GM21529 (cell line): ENCODE results near the gene PFDN6.
"Not testable (repeated sequence)": the region's sequence is repeated elsewhere in the genome, so short reads cannot be mapped to it uniquely, and the experiment has no call there.

Experiments
- ATAC-seq: cut with Tn5 transposase; IDR thresholded peaks from one replicate; pipeline ENCODE4 v1.9.1; 2021; ENCODE audit not compliant: unreplicated experiment

PFDN6 gene

DNA sequence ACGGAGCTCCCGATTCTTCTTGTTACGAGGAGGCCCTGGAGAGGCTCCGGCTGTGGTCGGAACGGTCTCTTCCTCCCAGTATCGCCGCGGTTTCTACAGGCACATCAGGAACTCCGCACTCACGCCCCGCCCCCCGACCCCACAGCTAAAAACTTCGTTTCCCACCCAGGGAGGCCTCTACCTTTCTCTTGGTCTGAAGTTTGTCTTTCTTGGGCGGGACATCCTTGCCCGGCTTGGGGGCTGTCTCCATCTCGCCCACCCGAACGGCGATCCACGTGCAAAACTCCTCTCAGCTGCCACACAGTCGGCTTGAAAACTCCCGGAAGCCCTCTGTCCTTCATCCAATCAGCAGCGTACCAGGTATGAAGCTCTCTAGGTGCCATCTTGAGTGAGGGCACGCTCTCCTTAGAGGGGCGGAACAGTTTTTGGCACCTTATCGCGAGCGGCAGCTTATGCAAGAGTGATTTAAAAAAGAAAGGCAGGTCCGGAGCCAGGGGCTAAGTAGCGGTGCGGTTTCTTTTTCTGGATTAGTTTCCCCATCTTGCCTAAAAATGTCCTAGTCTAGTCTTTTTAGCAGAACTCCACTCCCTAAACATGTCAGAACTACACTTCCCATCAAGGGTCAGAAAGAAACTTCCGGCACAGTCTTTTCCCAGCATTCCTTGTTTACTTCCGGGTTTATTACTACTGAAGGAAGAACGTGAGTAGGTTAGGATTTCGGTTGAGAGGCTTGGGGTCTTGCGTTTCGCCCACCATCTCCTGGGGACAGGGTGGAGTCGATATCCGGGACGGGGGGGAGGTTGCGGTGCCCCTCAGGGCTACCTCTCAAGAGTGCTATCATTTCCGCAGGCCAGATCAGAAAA lies at the start of gene PFDN6, which contains the start of gene WDR46:
Gene PFDN6, plus strand, starts transcription at position 681 of the 863 bp plus-strand sequence. CDS start 256 bp downstream, outside the sequence.
Gene WDR46, minus strand, starts transcription at position 319 of the 863 bp plus-strand sequence. Its CDS starts 69 bp downstream, at position 250.
- peak; percentile 84 for ATAC-seq

DNA sequence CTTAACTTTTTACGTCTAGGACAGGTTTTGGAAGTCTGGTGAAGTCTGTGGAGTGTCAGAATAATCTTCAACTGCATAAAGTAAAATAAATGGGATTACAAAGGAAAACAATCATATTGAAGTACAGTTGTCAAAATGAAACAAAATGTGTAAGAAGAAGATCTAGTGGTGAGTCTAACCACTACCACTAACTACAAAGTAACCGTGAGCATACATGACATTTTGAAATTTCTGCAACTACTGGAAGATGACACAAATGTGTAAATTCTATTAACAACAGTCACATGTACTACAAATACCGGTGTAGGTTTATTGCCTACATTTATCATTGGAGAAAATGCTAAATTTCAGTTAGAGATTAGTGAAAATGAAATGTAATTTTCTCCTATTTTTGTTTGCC lies 47.4 kb upstream of the PFDN6 start:
- no peak for ATAC-seq

DNA sequence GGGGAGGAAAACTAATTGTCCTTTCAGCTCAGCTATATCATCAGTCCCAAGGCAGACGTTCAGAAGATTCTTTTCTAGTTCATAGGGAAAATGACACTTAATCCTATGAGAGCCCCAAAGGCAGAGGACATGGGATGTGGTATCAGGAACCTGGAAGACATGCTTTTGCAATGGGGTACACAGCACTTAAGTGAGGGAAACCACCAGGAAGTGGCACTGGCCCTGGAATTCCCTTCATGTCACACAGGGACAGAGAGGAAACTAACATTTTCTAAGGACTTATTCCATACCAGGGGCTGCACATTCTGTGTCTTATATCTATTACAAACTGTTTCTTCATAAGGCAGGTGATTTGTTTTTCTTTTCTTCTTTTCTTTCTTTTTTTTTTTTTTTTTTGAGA lies 45.9 kb upstream of the PFDN6 start:
- ATAC-seq: no peak

DNA sequence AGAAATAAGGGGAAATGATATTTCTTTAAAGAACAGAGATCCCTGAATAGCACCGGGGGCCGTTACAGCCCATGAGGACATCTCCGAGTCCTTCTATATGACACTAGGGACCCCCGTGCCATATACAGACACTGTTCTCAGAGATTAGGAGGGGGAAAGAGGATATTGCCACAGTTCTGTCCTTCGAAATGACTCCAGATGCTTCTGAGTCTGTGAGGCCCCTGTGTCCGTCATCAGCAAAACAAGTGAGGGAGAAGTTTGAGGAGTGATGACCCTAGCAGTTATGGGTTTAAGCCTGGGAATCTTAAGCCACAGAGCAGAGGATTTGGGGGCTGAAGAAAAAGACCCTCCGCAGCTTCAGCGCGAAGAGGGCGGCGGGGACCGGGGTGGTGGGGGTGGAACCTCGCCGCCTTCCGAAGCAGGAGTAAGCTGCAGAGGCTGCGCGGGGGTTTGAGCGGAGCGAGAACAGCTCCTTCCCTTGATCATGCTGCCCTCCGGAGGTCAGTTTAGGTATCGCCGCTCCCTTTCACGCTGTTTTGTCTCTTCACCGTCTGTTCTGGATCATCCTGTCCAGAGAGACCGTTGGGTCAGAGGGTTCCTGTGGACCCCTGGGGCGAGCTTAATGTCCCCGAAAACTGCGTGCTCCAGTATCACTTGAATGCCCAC lies 41.3 kb upstream of the PFDN6 start:
- peak; percentile 43 for ATAC-seq

DNA sequence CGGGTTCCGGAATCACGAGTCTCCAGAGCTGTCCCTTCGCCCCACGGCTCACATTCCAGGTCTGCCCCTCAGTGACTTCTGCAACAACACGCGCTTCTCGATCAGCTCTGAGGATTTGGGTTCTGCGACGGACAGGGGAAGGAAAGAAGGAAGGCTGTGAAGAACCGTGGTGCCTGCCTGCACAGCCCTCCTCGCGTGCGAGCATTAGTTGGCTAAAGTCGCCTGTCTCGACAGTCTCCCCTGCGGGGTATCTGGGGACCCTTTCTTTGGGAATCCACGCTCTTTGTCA lies 40.8 kb upstream of the PFDN6 start:
- ATAC-seq: peak; percentile 2

DNA sequence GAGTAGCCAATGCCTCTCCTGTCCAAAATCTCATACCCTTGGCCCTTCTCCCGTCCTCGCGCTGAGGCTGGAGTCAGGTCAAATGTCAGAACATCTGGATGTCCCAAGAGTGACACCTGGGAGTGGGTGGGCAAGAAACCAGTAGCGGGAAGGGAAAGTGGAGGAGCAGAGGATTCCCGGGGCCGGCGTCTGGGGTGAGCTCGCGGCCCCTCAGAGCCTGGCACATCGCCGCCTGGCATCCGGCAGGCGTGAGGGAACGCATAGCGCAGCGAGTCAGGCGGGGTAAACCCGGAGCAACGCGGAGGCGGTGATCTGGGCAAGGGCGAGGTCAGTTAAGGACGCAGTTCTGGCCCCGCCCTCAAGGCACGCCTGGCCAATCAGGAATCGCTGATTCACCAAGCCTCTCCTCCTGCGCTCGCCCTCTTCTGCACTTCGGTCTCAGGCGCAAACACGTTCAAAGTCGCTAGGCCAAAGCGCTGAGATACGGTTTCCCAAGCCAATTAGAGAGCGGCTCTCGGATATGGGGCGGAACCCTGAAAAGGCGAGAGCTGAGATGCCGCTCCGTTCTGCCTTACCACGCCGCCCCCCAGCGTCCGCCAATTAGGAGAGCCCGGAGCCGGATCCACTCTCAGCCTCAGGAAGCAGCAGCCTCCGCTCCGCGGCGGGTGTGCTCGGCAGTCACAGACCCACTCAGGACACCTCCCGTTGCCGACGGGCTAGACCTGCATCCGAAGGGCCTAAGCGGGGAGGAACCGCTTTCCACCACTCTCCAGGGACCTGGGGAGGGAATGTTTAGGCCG lies 40.3 kb upstream of the PFDN6 start:
- peak; percentile 89 for ATAC-seq

DNA sequence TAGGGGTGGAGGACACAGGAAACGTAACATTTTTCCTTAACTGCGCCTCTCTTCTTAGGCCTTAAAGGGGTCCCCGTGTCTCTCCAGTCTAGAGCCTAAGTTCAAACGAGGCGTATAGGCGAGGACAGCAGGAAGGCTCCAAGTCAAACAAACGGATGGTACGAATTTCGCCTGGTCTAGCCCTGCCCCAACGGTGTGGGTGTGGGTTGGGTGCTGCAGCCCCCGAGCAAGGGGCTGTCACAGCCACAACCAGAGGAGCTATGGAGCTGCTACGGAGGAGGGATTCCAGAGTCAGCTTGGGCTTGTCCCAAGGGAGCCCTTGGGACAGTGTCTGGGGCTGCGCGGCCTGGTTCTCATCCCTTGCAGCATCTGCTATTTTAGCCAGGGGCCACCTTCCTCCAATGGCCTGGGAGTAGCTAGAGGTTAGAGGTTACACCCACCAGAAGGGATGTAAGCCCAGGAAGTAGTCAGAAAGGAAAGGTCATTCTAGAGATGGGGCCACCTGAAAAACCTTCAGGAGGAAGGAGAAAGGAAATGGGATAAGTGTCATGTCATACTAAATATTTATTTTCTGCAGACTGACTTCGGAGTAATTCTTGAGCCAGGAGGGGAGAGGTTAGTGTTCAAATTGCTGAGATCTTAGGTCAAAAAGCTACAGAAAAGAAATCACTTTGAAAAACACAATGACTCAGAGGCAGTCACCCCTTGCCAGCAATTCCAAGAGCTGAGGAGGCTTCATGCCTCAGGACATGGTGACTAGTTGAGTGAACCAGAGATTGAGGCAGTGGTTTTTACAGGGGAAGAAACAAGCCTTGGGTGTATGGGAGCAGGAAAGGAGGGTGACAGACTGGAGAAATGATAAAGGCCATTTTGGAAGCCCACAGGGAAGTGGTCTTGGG lies 39.4 kb upstream of the PFDN6 start:
- ATAC-seq: no peak

DNA sequence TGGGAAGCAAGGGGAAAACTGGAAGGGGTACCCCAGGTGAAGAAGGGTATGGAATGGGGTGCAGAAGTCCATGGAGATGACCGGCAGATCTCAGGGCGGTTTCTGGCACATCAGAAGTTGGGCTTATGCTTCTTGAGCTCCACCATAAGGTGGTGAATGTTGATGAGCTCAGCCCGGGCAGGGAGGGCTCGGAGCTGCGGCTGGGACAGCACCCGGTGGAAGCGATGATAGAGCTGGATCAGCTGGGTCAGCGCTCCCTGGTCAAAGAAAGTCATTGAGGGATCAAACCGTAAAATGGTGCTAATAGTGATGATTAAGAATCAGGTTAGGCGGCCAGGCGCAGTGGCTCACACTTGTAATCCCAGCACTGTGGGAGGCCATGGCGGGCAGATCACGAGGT lies 38.7 kb upstream of the PFDN6 start:
- ATAC-seq: no peak

DNA sequence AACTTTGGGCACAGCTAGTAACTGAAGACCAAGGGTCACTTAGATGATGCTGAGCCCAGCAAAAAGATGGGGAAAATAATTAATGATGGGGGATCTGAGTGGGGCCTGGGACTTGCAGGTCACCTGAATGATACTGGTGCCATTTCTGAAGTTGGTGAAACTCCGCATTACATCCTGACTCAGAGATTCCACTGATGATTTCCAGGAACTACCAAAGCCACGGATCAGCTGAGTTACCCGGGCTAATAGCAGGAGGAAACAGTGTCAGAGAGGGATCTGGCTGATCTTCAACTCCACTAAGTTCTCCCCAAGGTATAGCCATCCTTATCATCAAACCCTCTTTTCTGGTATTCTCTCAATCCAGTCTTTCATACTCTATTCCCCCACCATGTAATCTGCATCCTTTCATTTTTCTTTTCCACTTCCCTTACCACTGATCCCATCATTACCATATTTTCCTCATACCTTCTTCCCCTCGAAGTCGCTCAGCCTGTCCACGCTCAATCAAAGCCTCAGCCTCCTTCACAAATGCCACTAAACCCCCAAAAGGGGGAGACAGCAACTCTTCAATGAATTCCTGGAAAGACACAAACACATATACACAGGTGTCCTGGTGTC lies 37.9 kb upstream of the PFDN6 start:
- ATAC-seq: no peak

DNA sequence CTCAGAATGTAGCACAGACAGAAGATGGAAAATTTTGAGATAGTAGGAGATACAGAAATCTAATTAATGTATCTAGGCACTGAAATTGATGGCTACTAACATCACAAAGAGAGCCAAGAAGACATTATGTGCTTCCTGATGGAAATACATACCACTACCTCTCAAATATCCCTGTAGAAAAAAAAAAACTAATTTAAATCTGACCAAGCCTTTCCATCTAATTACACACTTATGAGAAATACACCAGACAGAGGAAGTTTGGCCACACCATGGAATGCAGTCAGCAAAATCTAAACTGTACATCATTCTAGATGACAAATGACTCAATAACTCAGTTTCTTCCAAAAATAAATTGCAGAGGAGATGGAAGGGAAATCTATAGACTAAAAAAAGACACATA lies 36.6 kb upstream of the PFDN6 start:
- ATAC-seq: no peak

DNA sequence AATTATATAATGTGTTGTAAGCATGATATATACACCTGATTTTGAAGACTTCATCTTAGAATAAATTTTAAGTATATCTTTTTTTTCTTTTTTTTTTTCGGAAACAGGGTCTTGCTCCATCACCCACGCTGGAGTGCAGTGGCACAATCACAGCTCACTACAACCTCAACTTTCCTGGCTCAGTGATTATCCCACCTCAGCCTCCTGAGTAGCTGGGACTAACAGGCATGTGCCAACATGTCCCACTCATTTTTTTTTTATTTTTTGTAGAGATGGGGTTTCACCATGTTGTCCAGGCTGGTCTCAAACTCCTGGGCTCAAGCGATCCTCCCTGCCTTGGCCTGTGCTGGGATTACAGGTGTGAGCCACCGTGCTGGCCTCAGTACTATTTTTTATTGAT lies 34.8 kb upstream of the PFDN6 start:
- ATAC-seq: no peak

DNA sequence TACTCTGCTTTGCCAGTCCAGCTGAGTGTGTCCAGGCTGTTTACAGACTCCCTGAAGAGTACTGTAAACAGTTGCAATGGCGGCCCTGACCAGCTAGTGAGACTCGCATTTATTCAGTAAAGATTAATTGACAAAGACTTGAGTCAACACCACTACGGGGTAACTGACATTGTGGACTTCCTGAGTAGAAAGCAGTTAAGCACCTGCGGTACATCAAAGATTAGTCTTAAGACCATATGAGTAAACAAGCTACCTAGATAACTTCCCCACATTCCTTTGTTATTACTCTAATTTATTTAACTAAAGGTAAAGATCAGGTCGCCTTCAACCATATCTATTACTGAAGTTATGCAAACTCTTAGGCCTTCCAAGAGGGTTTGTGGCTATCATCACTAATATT lies 30.4 kb upstream of the PFDN6 start:
- no peak for ATAC-seq

DNA sequence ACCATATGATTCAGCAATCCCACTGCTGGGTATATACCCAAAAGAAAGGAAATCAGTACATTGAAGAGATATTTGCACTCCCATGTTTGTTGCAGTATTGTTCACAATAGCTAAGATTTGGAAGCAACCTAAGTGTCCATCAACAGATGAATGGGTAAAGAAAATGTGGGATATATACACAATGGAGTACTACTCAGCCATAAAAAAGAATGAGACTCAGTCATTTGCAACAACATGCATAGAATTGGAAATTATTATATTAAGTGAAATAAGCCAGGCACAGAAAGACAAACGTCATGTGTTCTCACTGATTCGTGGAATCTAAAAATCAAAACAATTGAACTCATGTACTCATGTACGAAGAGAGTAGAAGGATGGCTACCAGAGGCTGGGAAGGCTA lies 26.9 kb upstream of the PFDN6 start:
- not testable (repeated sequence) for ATAC-seq

DNA sequence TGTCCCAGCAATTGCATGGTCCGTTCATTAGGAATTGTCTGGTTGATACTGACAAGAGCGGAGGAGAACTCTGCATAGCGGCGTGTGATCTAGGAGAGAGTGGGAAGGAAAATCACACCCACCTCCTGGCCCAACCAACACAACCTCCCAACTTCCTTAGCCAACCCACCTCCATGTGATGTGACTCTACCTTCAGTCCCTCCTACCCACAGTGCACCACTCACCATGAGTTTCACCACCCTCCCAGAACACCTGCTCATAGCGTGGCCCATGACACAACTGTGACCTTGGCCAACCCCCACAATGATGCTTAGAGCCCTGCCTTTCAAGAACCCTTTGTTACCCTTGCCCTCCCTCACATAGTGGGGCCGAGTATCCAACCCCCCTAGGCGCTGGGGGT lies 25.4 kb upstream of the PFDN6 start:
- ATAC-seq: no peak

DNA sequence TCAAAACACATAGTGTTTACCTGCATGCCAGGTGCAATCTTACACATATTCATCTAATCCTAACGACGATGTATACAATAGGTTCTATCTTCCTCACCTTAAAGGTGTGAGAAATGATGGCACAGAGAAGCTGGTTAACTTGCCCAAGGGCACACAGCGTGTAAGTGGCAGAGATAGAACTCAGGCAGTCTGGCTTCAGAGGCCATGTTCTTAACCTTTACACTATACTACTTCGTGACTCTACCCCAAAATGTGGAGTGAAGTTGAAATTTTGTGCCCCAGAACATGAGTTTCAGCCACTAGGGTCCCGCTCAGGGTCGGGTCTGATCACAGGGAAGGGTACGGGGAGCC lies 18.3 kb upstream of the PFDN6 start:
- ATAC-seq: no peak

DNA sequence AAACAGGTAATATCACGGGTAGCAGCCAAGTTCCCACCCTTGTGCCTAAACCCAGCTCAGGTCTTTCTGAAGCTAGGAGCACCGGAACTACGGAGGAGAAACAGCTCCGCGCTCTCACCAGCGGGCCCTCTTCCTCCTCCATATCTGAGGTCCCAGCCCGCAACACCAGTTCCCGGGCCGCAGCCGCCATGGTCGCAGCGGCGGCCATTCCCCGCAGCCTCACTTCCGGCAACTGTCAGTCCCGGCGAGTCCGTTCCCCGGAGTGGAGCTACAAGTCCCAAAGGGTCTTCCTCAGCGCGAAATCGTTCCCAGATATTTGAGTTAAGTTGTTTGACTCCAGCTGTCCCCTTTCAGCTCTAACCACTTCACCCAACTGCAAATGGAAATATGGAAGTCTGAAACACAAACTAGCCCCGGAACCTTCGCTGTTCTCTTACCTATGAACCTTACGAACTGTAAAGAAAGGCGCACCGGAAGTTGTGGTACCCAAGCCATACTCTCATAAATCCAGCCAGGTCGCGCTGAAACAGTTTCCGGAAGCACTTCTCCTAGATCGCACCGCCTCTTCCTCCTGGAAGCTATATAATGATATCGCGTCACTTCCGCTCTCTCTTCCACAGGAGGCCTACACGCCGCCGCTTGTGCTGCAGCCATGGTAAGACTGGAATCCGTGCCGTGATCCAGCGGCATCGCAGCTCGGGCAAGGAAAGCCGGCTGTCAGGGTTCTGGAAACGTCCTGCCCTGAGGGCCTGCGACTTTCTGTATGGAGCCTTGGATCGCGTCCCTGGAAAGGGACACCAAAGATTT lies 17.7 kb upstream of the PFDN6 start, which contains the start of the genes RPS18 and VPS52:
Gene RPS18, plus strand, starts transcription at position 608 of the 807 bp plus-strand sequence. Its CDS starts 45 bp downstream, at position 653.
Gene VPS52, minus strand, starts transcription at position 409 of the 807 bp plus-strand sequence. Its CDS starts 201 bp downstream, at position 208.
- ATAC-seq: peak; percentile 69

DNA sequence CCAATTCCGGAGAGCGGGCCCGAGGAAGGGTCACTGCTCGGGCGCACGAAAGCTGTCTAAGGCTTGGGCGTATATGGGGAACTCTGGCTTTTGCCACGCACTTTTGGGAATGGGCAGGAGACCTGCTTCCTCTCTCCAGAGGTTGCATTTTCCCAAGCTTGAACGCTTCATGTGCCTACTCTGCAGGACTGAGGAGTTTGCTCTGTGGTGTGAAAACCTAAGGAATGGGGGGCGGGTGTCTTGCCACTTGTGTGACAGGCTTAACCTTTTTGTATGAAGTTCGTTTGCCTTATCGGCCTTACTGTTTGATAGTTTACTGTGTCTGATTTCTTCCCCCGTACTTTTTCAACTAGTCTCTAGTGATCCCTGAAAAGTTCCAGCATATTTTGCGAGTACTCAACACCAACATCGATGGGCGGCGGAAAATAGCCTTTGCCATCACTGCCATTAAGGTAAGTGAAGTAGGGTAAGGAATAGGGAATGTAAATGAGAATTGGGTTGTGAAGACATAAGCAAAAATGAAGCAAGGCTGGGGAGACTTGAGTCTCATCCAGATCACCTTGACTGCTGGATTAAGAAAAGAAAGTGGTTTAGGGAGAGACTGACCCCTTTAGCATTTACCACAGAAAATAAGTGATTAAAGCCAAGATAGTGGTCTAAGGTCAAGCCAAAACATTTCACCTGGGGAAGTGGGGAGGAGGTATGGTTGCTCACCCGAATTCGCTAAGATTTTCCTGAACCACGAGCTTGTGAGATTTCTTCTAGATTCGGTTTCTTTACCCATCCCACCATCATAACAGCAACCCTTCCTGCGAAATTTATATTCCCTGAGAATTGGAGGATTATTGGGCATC lies 16.9 kb upstream of the PFDN6 start:
- ATAC-seq: no peak
